ENCODE measurements around the gene PTGER1. TPM values are rescaled to one million over a fixed set of nuclear protein-coding genes. Genes with fewer than 3 reads are reported as not detected.
A peak's percentile ranks its signal among the peaks of the same experiment; 100 is the strongest.

PTGER1 gene
- total and polyA plus RNA-seq, 2 of the 13 experiments (the other 11 are each of a cell fraction or from before 2014, with no cell fraction given) = 0.13 TPM; not detected in 1

DNA sequence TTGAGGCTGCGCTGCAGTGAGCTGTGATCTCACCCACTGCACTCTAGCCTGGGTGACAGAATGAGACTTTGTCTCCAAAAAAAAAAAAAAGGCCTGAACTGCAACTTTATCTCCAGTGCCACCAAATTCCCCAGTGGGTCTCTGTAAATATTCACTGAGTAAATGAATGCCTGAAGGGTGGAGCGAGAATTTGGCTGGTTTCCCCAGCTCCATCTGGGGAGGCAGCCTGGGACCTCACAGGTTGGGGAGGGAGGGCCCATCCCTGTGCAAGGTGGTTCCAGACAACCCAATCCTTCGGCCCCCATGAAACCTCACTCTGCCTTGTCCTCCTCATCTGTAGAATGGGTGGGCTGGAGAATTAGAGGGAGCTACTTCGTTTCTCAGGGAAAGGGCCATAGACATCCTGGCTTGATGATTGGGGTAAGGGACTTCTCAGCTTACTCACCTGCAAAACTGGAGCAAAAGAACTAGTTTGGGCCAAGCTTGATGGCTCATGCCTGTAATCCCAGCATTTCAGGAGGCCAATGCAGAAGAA is 46.2 kb downstream of the PTGER1 start:
- CTCF ChIA-PET (ENCODE audit: low intra/inter-chr PET ratio, low total read pairs) = no interaction called here
- WGBS (ENCODE audit: low lambda C conversion rate) = 9% methylated on average over 2 of the region's 4 CpGs
- BruUV-seq (replicated peaks) = no TSS peak
- H3K4me1 ChIP-seq (ENCODE audit: insufficient read depth, low read length) = peaks cover 28% of the 10 kb centered on the region
- no peak overlapping the region for H2AFZ ChIP-seq (ENCODE audit: low read length)
- in situ Hi-C loops (cut with HindIII; ENCODE audit: extremely low pct_ligation_motif_present, low pct_unique_long_range_greater_than_20kb) (no loop called here), intact Hi-C loops (cut with micrococcal nuclease; ENCODE audit: unreplicated experiment) (no loop called here)
- H3K9me3 ChIP-seq (ENCODE audit: low read length) = no peaks in the 10 kb centered on the region
- no peak overlapping the region for H3K4me2 ChIP-seq (ENCODE audit: low read depth, low read length)
- ATAC-seq (no peak), DNase-seq (ENCODE audit: low spot score) (peak; percentile 18), FAIRE-seq (no peak)
- H3K9ac ChIP-seq (ENCODE audit: insufficient read depth, low read depth, low read length) = no peak overlapping the region
- POLR2A ChIA-PET = interaction anchor here (0.7 kb wide), 1 partner anchor 281 kb away, joined by 3 read pairs; no protein-coding TSS in a partner anchor
- no peak overlapping the region for H3K27ac ChIP-seq (ENCODE audit: extremely low read length, insufficient read depth, low read length)
- H3K4me3 ChIP-seq (replicated peaks in 1 of 3; ENCODE audit: insufficient read depth in 1 of 3, low read depth in 2 of 3, low read length in 3 of 3) = no peak overlapping the region
- no peaks in the 10 kb centered on the region for H3K27me3 ChIP-seq (ENCODE audit: control insufficient read depth in 1 of 2, insufficient read depth in 2 of 2, low read length in 2 of 2)
- H3K36me3 ChIP-seq (replicated peaks in 1 of 2; ENCODE audit: control insufficient read depth in 1 of 2, insufficient read depth in 2 of 2, low read length in 2 of 2) = no peaks in the 10 kb centered on the region
- no peaks in the 10 kb centered on the region for H3K79me2 ChIP-seq (ENCODE audit: insufficient read depth, low read length)
- TF ChIP-seq NFKBIZ (CRISPR knock-in tag; IDR thresholded peaks at IDR 0.05) (no peak), ZEB1 (IDR thresholded peaks at IDR 0.05; ENCODE audit: insufficient replicate concordance, low read depth) (no peak), ZMYM3 (CRISPR knock-in tag; IDR thresholded peaks at IDR 0.05) (peak; percentile 66), ZNF629 (CRISPR knock-in tag; conservative IDR thresholded peaks at IDR 0.05) (peak; percentile 88)
- TF ChIP-seq, protein P1, sequence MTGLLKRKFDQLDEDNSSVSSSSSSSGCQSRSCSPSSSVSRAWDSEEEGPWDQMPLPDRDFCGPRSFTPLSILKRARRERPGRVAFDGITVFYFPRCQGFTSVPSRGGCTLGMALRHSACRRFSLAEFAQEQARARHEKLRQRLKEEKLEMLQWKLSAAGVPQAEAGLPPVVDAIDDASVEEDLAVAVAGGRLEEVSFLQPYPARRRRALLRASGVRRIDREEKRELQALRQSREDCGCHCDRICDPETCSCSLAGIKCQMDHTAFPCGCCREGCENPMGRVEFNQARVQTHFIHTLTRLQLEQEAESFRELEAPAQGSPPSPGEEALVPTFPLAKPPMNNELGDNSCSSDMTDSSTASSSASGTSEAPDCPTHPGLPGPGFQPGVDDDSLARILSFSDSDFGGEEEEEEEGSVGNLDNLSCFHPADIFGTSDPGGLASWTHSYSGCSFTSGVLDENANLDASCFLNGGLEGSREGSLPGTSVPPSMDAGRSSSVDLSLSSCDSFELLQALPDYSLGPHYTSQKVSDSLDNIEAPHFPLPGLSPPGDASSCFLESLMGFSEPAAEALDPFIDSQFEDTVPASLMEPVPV (CRISPR knock-in tag; IDR thresholded peaks at IDR 0.05) = no peak
- H4K20me1 ChIP-seq (ENCODE audit: insufficient read depth, low read length) = no peaks in the 10 kb centered on the region

DNA sequence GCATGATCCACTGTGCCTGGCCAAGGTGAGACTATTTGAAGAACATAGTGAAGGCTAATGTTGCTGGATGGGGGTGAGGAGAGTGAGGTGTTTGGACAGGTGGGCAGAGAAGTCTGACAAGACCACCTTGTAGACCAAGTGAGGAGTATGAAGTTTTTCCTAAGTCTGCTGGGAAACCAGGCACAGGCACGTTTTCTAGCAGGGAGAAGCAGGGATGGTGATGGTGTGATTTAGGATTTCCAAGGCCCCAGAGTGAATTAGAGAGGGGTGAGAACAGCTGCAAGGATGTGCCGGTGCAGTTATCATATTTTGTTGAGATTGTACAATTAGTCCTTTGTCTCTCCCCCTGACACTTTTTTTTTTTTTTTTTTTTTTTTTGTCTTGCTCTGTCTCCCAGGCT is 47.7 kb downstream of the PTGER1 start:
- in situ Hi-C loops (cut with HindIII; ENCODE audit: extremely low pct_ligation_motif_present, low pct_unique_long_range_greater_than_20kb) = no loop called here
- 9% methylated on average over 2 of the region's 2 CpGs for WGBS (ENCODE audit: low lambda C conversion rate)
- CTCF ChIA-PET (ENCODE audit: low intra/inter-chr PET ratio, low total read pairs) = no interaction called here

More for the DNA sequence above, 47.7 kb downstream of the PTGER1 start:
- ATAC-seq (no peak), FAIRE-seq (no peak), DNase-seq (ENCODE audit: low spot score) (no peak)
- no peak for TF ChIP-seq NFE2L1 (CRISPR knock-in tag; IDR thresholded peaks at IDR 0.05; ENCODE audit: borderline replicate concordance)
- no peak for TF ChIP-seq ZNF17 (CRISPR knock-in tag; IDR thresholded peaks at IDR 0.05)
- TF ChIP-seq, protein P2, sequence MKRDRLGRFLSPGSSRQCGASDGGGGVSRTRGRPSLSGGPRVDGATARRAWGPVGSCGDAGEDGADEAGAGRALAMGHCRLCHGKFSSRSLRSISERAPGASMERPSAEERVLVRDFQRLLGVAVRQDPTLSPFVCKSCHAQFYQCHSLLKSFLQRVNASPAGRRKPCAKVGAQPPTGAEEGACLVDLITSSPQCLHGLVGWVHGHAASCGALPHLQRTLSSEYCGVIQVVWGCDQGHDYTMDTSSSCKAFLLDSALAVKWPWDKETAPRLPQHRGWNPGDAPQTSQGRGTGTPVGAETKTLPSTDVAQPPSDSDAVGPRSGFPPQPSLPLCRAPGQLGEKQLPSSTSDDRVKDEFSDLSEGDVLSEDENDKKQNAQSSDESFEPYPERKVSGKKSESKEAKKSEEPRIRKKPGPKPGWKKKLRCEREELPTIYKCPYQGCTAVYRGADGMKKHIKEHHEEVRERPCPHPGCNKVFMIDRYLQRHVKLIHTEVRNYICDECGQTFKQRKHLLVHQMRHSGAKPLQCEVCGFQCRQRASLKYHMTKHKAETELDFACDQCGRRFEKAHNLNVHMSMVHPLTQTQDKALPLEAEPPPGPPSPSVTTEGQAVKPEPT (CRISPR knock-in tag; IDR thresholded peaks at IDR 0.05; ENCODE audit: low read depth) = no peak
- no peak for TF ChIP-seq SMAD1 (CRISPR knock-in tag; IDR thresholded peaks at IDR 0.05; ENCODE audit: borderline replicate concordance, low read depth)
- no peak for TF ChIP-seq SMARCC2 (IDR thresholded peaks at IDR 0.05)
- TF ChIP-seq, protein P3, sequence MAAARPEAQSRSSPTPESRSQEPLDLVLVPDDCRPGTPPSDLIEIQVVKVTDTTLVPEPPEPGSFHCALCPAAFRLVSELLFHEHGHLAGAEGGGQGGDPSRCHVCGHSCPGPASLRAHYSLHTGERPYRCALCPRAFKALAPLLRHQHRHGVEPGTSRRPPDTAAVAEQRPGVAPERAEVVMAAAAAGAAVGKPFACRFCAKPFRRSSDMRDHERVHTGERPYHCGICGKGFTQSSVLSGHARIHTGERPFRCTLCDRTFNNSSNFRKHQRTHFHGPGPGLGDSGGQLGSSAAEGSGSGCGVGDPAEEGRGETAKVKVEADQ (CRISPR knock-in tag; IDR thresholded peaks at IDR 0.05; ENCODE audit: borderline replicate concordance) = no peak
- TF ChIP-seq, protein P4, sequence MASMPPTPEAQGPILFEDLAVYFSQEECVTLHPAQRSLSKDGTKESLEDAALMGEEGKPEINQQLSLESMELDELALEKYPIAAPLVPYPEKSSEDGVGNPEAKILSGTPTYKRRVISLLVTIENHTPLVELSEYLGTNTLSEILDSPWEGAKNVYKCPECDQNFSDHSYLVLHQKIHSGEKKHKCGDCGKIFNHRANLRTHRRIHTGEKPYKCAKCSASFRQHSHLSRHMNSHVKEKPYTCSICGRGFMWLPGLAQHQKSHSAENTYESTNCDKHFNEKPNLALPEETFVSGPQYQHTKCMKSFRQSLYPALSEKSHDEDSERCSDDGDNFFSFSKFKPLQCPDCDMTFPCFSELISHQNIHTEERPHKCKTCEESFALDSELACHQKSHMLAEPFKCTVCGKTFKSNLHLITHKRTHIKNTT (CRISPR knock-in tag; IDR thresholded peaks at IDR 0.05) = no peak
- no peak for TF ChIP-seq CREM (IDR thresholded peaks at IDR 0.05)
- TF ChIP-seq CREM (CRISPR knock-in tag; IDR thresholded peaks at IDR 0.05) = no peak
- POLR2A ChIA-PET = no interaction called here
- H3K27me3 ChIP-seq (ENCODE audit: control insufficient read depth in 1 of 2, insufficient read depth in 2 of 2, low read length in 2 of 2) = no peaks in the 10 kb centered on the region
- no peaks in the 10 kb centered on the region for H3K79me2 ChIP-seq (ENCODE audit: insufficient read depth, low read length)
- no peak overlapping the region for H2AFZ ChIP-seq (ENCODE audit: low read length)
- H3K9ac ChIP-seq (ENCODE audit: insufficient read depth, low read depth, low read length) = no peak overlapping the region
- H3K4me3 ChIP-seq (replicated peaks in 1 of 3; ENCODE audit: insufficient read depth in 1 of 3, low read depth in 2 of 3, low read length in 3 of 3) = no peak overlapping the region
- intact Hi-C loops (cut with micrococcal nuclease; ENCODE audit: unreplicated experiment) = no loop called here
- BruUV-seq (replicated peaks) = no TSS peak
- no peaks in the 10 kb centered on the region for H3K36me3 ChIP-seq (replicated peaks in 1 of 2; ENCODE audit: control insufficient read depth in 1 of 2, insufficient read depth in 2 of 2, low read length in 2 of 2)
- H3K4me1 ChIP-seq (ENCODE audit: insufficient read depth, low read length) = peaks cover 23% of the 10 kb centered on the region
- no peak overlapping the region for H3K27ac ChIP-seq (ENCODE audit: extremely low read length, insufficient read depth, low read length)
- H3K9me3 ChIP-seq (ENCODE audit: low read length) = no peaks in the 10 kb centered on the region
- H4K20me1 ChIP-seq (ENCODE audit: insufficient read depth, low read length) = no peaks in the 10 kb centered on the region
- no peak overlapping the region for H3K4me2 ChIP-seq (ENCODE audit: low read depth, low read length)
